Thyroid gland (tissue), 4 donors: ENCODE results near the gene C2orf42.

ENCODE experiments used
- POLR2A ChIP-seq, 2 donors: fragments of 450-650 bp; IDR thresholded peaks; one replicate each; pipeline ENCODE4 v1.6.1; 2017; ENCODE audit warnings: antibody characterized with exemption in 2 of 2, mild to moderate bottlenecking in 2 of 2, moderate library complexity in 1 of 2
- TF ChIP-seq, protein P1 (sequence below), 6 experiments: fragments of 200-600 bp in 3 of 6; fragments of 450-650 bp in 3 of 6; sonication (generic) in 3 of 6; IDR thresholded peaks; one replicate each; pipeline ENCODE4 v1.5.1; 2016 to 2019; ENCODE audit warnings: antibody characterized with exemption in 6 of 6, mild to moderate bottlenecking in 2 of 6, inconsistent platforms in 1 of 6, moderate library complexity in 1 of 6

DNA sequence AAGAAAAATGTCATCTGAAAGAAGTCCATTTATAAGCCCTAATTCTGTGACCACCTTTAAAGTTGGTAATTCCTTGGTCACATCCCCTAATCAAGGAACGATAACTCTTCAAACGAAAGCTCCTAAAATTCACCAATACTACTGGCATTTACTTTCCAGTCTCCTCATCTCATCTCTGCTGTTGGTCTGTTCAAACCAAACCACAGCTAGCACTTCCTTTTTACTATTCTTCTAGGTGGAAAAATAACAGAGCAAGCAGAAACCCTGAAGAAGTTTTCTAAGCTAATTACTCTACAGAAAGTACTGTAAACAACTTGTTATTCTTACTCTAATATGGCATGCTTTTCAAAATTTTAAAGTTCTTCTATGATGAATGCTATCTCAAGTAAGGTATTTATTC lies 36.0 kb upstream of the C2orf42 start:
- TF ChIP-seq, protein P1, sequence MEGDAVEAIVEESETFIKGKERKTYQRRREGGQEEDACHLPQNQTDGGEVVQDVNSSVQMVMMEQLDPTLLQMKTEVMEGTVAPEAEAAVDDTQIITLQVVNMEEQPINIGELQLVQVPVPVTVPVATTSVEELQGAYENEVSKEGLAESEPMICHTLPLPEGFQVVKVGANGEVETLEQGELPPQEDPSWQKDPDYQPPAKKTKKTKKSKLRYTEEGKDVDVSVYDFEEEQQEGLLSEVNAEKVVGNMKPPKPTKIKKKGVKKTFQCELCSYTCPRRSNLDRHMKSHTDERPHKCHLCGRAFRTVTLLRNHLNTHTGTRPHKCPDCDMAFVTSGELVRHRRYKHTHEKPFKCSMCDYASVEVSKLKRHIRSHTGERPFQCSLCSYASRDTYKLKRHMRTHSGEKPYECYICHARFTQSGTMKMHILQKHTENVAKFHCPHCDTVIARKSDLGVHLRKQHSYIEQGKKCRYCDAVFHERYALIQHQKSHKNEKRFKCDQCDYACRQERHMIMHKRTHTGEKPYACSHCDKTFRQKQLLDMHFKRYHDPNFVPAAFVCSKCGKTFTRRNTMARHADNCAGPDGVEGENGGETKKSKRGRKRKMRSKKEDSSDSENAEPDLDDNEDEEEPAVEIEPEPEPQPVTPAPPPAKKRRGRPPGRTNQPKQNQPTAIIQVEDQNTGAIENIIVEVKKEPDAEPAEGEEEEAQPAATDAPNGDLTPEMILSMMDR (IDR thresholded peaks at IDR 0.05) = no peak
- no peak for TF ChIP-seq POLR2A (IDR thresholded peaks at IDR 0.05)
